ENCODE measurements around the gene LAMA3.
A peak's percentile ranks its signal among the peaks of the same experiment; 100 is the strongest.

The LAMA3 gene

GRCh38 chr18:23671564-23671963 lies 17.7 kb upstream of the LAMA3 start:
- no peak overlapping the region for H3K27ac ChIP-seq
- DNase-seq, result no peak
- no peak overlapping the region for H3K4me3 ChIP-seq
- H3K9me3 ChIP-seq, result no peaks in the 10 kb centered on the region
- no peaks in the 10 kb centered on the region for H3K36me3 ChIP-seq
- intact Hi-C loops (cut with DNase I; ENCODE audit: low total_unique reads), result no loop called here
- peaks cover 0 to 17% (median 2%) of the 10 kb centered on the region in 4 donors for H3K4me1 ChIP-seq
- TF ChIP-seq, protein P1, sequence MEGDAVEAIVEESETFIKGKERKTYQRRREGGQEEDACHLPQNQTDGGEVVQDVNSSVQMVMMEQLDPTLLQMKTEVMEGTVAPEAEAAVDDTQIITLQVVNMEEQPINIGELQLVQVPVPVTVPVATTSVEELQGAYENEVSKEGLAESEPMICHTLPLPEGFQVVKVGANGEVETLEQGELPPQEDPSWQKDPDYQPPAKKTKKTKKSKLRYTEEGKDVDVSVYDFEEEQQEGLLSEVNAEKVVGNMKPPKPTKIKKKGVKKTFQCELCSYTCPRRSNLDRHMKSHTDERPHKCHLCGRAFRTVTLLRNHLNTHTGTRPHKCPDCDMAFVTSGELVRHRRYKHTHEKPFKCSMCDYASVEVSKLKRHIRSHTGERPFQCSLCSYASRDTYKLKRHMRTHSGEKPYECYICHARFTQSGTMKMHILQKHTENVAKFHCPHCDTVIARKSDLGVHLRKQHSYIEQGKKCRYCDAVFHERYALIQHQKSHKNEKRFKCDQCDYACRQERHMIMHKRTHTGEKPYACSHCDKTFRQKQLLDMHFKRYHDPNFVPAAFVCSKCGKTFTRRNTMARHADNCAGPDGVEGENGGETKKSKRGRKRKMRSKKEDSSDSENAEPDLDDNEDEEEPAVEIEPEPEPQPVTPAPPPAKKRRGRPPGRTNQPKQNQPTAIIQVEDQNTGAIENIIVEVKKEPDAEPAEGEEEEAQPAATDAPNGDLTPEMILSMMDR (IDR thresholded peaks at IDR 0.05), result no peak
- no peaks in the 10 kb centered on the region for H3K27me3 ChIP-seq

GRCh38 chr18:23673725-23674124 lies 15.5 kb upstream of the LAMA3 start:
- peaks cover 0 to 17% (median 2%) of the 10 kb centered on the region in 4 donors for H3K4me1 ChIP-seq
- no peaks in the 10 kb centered on the region for H3K36me3 ChIP-seq
- TF ChIP-seq, protein P1 (IDR thresholded peaks at IDR 0.05), result no peak
- H3K9me3 ChIP-seq, result no peaks in the 10 kb centered on the region
- H3K4me3 ChIP-seq, result no peak overlapping the region
- DNase-seq, result no peak
- intact Hi-C loops (cut with DNase I; ENCODE audit: low total_unique reads), result no loop called here
- H3K27me3 ChIP-seq, result no peaks in the 10 kb centered on the region
- H3K27ac ChIP-seq, result no peak overlapping the region

GRCh38 chr18:23675236-23675635 lies 14.0 kb upstream of the LAMA3 start:
- no peak for DNase-seq
- intact Hi-C loops (cut with DNase I; ENCODE audit: low total_unique reads), result no loop called here

DNA sequence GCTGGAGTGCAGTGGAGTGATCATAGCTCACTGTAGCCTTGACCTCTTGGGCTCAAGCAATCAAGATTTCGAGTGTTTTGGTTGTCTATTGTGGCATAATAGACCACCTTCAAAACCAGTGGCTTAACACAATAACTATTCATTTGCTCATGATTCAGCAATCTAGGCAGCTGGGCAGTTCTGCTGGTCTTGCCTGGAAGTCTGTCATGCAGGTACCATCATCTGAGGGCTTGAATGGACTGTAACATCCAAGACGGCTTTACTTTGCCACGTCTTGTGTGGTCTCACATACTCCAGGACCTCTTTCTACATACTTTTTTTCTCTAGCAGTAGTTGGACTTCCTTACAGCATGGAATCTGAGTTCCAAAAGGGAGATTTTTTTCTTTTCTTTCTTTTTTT lies 13.4 kb upstream of the LAMA3 start:
- Histone ChIP-seq H3K36me3 (no peaks in the 10 kb centered on the region), H3K27ac (peak overlapping the region in 1 of 2 donors; percentile 7), H3K27me3 (peaks cover 0 to 4% of the 10 kb centered on the region in 2 donors), H3K4me3 (no peak overlapping the region), H3K9me3 (no peaks in the 10 kb centered on the region), H3K4me1 (peaks cover 0 to 17% (median 2%) of the 10 kb centered on the region in 4 donors)
- TF ChIP-seq, protein P1 (IDR thresholded peaks at IDR 0.05), result no peak
- DNase-seq, result no peak
- intact Hi-C loops (cut with DNase I; ENCODE audit: low total_unique reads), result no loop called here

More at GRCh38 chr18:23675236-23675635, 14.0 kb upstream of the LAMA3 start:
- Histone ChIP-seq H3K27me3 (peaks cover 0 to 4% of the 10 kb centered on the region in 2 donors), H3K27ac (peak overlapping the region in 1 of 2 donors; percentile 7), H3K4me3 (no peak overlapping the region), H3K4me1 (peaks cover 0 to 17% (median 2%) of the 10 kb centered on the region in 4 donors), H3K9me3 (no peaks in the 10 kb centered on the region), H3K36me3 (no peaks in the 10 kb centered on the region)
- TF ChIP-seq, protein P1 (IDR thresholded peaks at IDR 0.05), result no peak

DNA sequence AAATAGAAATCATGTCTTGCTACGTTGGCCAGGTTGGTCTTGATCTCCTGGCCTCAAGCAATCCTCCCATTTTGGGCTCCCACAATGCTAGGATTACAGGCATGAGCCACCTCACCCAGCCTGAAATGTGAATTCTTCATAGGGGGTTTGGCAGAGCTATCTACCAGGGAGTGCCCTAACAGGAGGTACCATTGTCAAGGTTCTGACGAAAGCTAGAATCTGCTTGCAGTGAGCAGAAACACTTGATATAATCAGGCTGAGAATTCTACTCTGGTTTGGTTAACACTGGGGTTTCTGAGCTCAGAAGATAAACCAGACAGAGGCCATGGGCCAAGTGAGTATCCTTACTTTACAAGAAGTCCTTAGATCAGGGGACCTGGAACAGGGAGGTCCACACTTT lies 7.2 kb upstream of the LAMA3 start:
- Histone ChIP-seq H3K4me3 (no peak overlapping the region), H3K27me3 (peaks cover 0 to 4% of the 10 kb centered on the region in 2 donors), H3K9me3 (no peaks in the 10 kb centered on the region), H3K27ac (no peak overlapping the region), H3K36me3 (no peaks in the 10 kb centered on the region), H3K4me1 (no peaks in the 10 kb centered on the region)
- intact Hi-C loops (cut with DNase I; ENCODE audit: low total_unique reads), result loop anchor here (10.0 kb wide), 1 partner anchor 57 kb away; no protein-coding TSS in a partner anchor
- TF ChIP-seq, protein P1 (IDR thresholded peaks at IDR 0.05), result no peak
- DNase-seq, result no peak

GRCh38 chr18:23682472-23682871 lies 6.8 kb upstream of the LAMA3 start:
- TF ChIP-seq, protein P1 (IDR thresholded peaks at IDR 0.05), result no peak
- intact Hi-C loops (cut with DNase I; ENCODE audit: low total_unique reads), result loop anchor here (10.0 kb wide), 1 partner anchor 58 kb away; no protein-coding TSS in a partner anchor
- Histone ChIP-seq H3K36me3 (no peaks in the 10 kb centered on the region), H3K4me3 (no peak overlapping the region), H3K4me1 (no peaks in the 10 kb centered on the region), H3K27me3 (peaks cover 0 to 4% of the 10 kb centered on the region in 2 donors), H3K27ac (no peak overlapping the region), H3K9me3 (no peaks in the 10 kb centered on the region)
- no peak for DNase-seq
